ENCODE data around the gene CALR3. TPM values are rescaled to one million over a fixed set of nuclear protein-coding genes. Genes with fewer than 3 reads are reported as not detected.
A peak's percentile ranks its signal among the peaks of the same experiment; 100 is the strongest.

Gene CALR3
- total and polyA plus RNA-seq, 2 of the 13 experiments (the other 11 are each of a cell fraction or from before 2014, with no cell fraction given) = not detected

GRCh38 chr19:16446724-16447368, 49.1 kb downstream of the CALR3 start (continued):
- TF ChIP-seq, protein P1, sequence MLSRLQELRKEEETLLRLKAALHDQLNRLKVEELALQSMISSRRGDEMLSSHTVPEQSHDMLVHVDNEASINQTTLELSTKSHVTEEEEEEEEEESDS (CRISPR knock-in tag; IDR thresholded peaks at IDR 0.05; ENCODE audit: borderline replicate concordance) = no peak
- no peak for TF ChIP-seq SOX13 (IDR thresholded peaks at IDR 0.05)
- TF ChIP-seq SOX13 (CRISPR knock-in tag; conservative IDR thresholded peaks at IDR 0.05 in 1 of 2, IDR thresholded peaks at IDR 0.05 in 1 of 2) = peak in 1 of 2 experiments; percentile 67; a peak in 2 of 4 replicates
- TF ChIP-seq NFIB (CRISPR knock-in tag; IDR thresholded peaks at IDR 0.05; ENCODE audit: borderline replicate concordance) = no peak
- TF ChIP-seq ZNF333 (CRISPR knock-in tag; IDR thresholded peaks at IDR 0.05; ENCODE audit: borderline replicate concordance) = no peak
- TF ChIP-seq, protein P2, sequence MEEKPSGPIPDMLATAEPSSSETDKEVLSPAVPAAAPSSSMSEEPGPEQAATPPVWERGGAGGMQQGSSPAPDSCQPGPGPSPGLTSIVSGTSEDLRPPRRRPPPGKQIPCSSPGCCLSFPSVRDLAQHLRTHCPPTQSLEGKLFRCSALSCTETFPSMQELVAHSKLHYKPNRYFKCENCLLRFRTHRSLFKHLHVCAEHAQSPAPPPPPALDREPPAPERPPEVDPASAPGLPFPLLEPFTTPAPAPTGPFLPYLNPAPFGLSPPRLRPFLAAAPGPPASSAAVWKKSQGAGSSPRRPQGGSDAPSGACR (CRISPR knock-in tag; IDR thresholded peaks at IDR 0.05) = no peak
- TF ChIP-seq ZBTB21 (CRISPR knock-in tag; IDR thresholded peaks at IDR 0.05) = no peak
- no peak for TF ChIP-seq SNAPC4 (CRISPR knock-in tag; IDR thresholded peaks at IDR 0.05)
- TF ChIP-seq PCBP2 (optimal IDR thresholded peaks at IDR 0.05; ENCODE audit: low read depth, low read length, poor library complexity, severe bottlenecking) = no peak
- no peak for TF ChIP-seq ZNF777 (CRISPR knock-in tag; IDR thresholded peaks at IDR 0.05)
- TF ChIP-seq TP53 (CRISPR knock-in tag; conservative IDR thresholded peaks at IDR 0.05) = no peak
- peak; percentile 53; the same call in 1 of the 2 replicates for TF ChIP-seq KAT8 (CRISPR knock-in tag; IDR thresholded peaks at IDR 0.05)
- TF ChIP-seq ZNF512 (CRISPR knock-in tag; IDR thresholded peaks at IDR 0.05) = no peak
- TF ChIP-seq ZNF430 (CRISPR knock-in tag; IDR thresholded peaks at IDR 0.05) = peak; percentile 31; the same call in 1 of the 2 replicates
- no peak for TF ChIP-seq ZNF326 (CRISPR knock-in tag; IDR thresholded peaks at IDR 0.05; ENCODE audit: borderline replicate concordance)
- TF ChIP-seq LCORL (IDR thresholded peaks at IDR 0.05) = no peak
- 0 out of 2 replicates have a peak, but pooled peaks have one; percentile 45 for TF ChIP-seq LCORL (CRISPR knock-in tag; IDR thresholded peaks at IDR 0.05)
- no peak for TF ChIP-seq ETV6 (CRISPR knock-in tag; conservative IDR thresholded peaks at IDR 0.05)
- peak; percentile 52; the same call in 1 of the 2 replicates for TF ChIP-seq ZSCAN25 (CRISPR knock-in tag; IDR thresholded peaks at IDR 0.05)
- TF ChIP-seq KLF9 (CRISPR knock-in tag; IDR thresholded peaks at IDR 0.05; ENCODE audit: low read depth) = 0 out of 2 replicates have a peak, but pooled peaks have one; percentile 54
- no peak for TF ChIP-seq RBM39 (IDR thresholded peaks at IDR 0.05; ENCODE audit: low read depth, low read length, poor library complexity, severe bottlenecking)
- no peak for TF ChIP-seq BRD4 (CRISPR knock-in tag; IDR thresholded peaks at IDR 0.05)
- no peak for TF ChIP-seq ZNF367 (CRISPR knock-in tag; IDR thresholded peaks at IDR 0.05; ENCODE audit: borderline replicate concordance)
- TF ChIP-seq ZNF251 (CRISPR knock-in tag; IDR thresholded peaks at IDR 0.05) = no peak
